Colonic mucosa (tissue), 4 donors: ENCODE data around the gene PRPF40B. TPM values are rescaled to one million over a fixed set of nuclear protein-coding genes. Genes with fewer than 3 reads are reported as not detected.

Source experiments
- DNase-seq: peaks from one replicate; pipeline ENCODE4 v3.0.0-alpha.2; 2020
- H3K27ac ChIP-seq: fragments of 200-600 bp; one replicate; pipeline ENCODE4 v1.8.0; 2021
- H3K27me3 ChIP-seq: fragments of 200-600 bp; one replicate; pipeline ENCODE4 v1.8.0; 2021
- H3K36me3 ChIP-seq: fragments of 200-600 bp; one replicate; pipeline ENCODE4 v1.8.0; 2021
- H3K4me1 ChIP-seq: fragments of 200-600 bp; one replicate; pipeline ENCODE4 v1.8.0; 2021; ENCODE audit warnings: mild to moderate bottlenecking
- H3K4me3 ChIP-seq: fragments of 200-600 bp; one replicate; pipeline ENCODE4 v1.8.0; 2021
- H3K9ac ChIP-seq, 2 donors: one replicate each; pipeline ENCODE4 v1.7.0; 2013; ENCODE audit warnings: control low read depth in 2 of 2, low read depth in 2 of 2, low read length in 2 of 2
- H3K9me3 ChIP-seq: fragments of 200-600 bp; one replicate; pipeline ENCODE4 v1.8.0; 2021
- CTCF ChIP-seq: fragments of 200-600 bp; IDR thresholded peaks from one replicate; pipeline ENCODE4 v1.8.0; 2022; ENCODE audit warnings: antibody characterized with exemption, mild to moderate bottlenecking
- intact Hi-C: fragments of 100-400 bp; cut with DNase I; formaldehyde crosslinking; loops from one replicate; pipeline ENCODE4 v1.14.1; 2022
- total RNA-seq, 2 donors: library from RNA; stranded (reverse); fragmentation: NEBNext Ultra II Directional in 1 of 2; extraction: Animal tissue kit (Norgen Biotek cat#: 25700) in 1 of 2; gene quantifications; one replicate each; pipeline ENCODE4 v1.2.1, GENCODE V29; 2021
- donor health status: healthy.
- donor health status: DM: no; HTN: no; CAD: no.
- donor health status: DM: no; HTN: no; CAD: no.

Gene PRPF40B
- total RNA-seq, 2 donors from 2014 or later = 8.5 to 14.1 TPM

GRCh38 chr12:49612210-49612609 is 11.2 kb upstream of the PRPF40B start:
- Histone ChIP-seq H3K36me3 (no peaks in the 10 kb centered on the region), H3K27ac (no peak overlapping the region)
- intact Hi-C loops = no loop called here

GRCh38 chr12:49615725-49616124 is 7.6 kb upstream of the PRPF40B start:
- no peaks in the 10 kb centered on the region for H3K36me3 ChIP-seq
- no peaks in the 10 kb centered on the region for H3K4me1 ChIP-seq
- no peaks in the 10 kb centered on the region for H3K9me3 ChIP-seq
- no peak overlapping the region for H3K4me3 ChIP-seq
- no peak overlapping the region for H3K27ac ChIP-seq
- DNase-seq = no peak
- H3K27me3 ChIP-seq = no peaks in the 10 kb centered on the region
- intact Hi-C loops = no loop called here
- no peak overlapping the region for H3K9ac ChIP-seq
- no peak for TF ChIP-seq CTCF

More at GRCh38 chr12:49612210-49612609, 11.2 kb upstream of the PRPF40B start:
- Histone ChIP-seq H3K27me3 (no peaks in the 10 kb centered on the region), H3K4me1 (no peaks in the 10 kb centered on the region), H3K9me3 (no peaks in the 10 kb centered on the region), H3K9ac (no peak overlapping the region), H3K4me3 (no peak overlapping the region)
- no peak for TF ChIP-seq CTCF
- DNase-seq = no peak

GRCh38 chr12:49616533-49617219 is 6.7 kb upstream of the PRPF40B start:
- H3K27me3 ChIP-seq = no peaks in the 10 kb centered on the region
- no peak overlapping the region for H3K27ac ChIP-seq
- intact Hi-C loops = no loop called here
- no peak for TF ChIP-seq CTCF
- no peak for DNase-seq
- no peaks in the 10 kb centered on the region for H3K9me3 ChIP-seq
- no peak overlapping the region for H3K4me3 ChIP-seq
- peaks cover 2% of the 10 kb centered on the region for H3K4me1 ChIP-seq
- H3K36me3 ChIP-seq = no peaks in the 10 kb centered on the region
- no peak overlapping the region for H3K9ac ChIP-seq

GRCh38 chr12:49618576-49618975 is 4.8 kb upstream of the PRPF40B start:
- H3K36me3 ChIP-seq = no peaks in the 10 kb centered on the region
- H3K9me3 ChIP-seq = no peaks in the 10 kb centered on the region
- no peak overlapping the region for H3K4me3 ChIP-seq
- H3K27ac ChIP-seq = no peak overlapping the region
- peaks cover 8% of the 10 kb centered on the region for H3K4me1 ChIP-seq
- H3K9ac ChIP-seq = no peak overlapping the region
- intact Hi-C loops = no loop called here
- H3K27me3 ChIP-seq = no peaks in the 10 kb centered on the region
- TF ChIP-seq CTCF = no peak
- DNase-seq = no peak

- H3K9me3 ChIP-seq = no peaks in the 10 kb centered on the region
- TF ChIP-seq CTCF = no peak
- intact Hi-C loops = no loop called here
Observed at GRCh38 chr12:49619286-49619685, 4.1 kb upstream of the PRPF40B start.

More at GRCh38 chr12:49619286-49619685, 4.1 kb upstream of the PRPF40B start:
- H3K36me3 ChIP-seq = no peaks in the 10 kb centered on the region
- no peaks in the 10 kb centered on the region for H3K27me3 ChIP-seq
- no peak overlapping the region for H3K4me3 ChIP-seq
- DNase-seq = no peak
- H3K9ac ChIP-seq = no peak overlapping the region
- H3K4me1 ChIP-seq = peaks cover 8% of the 10 kb centered on the region
- H3K27ac ChIP-seq = no peak overlapping the region
